HCT116 (cell line): ENCODE results near the gene WDR62. TPM values are rescaled to one million over a fixed set of nuclear protein-coding genes. Genes with fewer than 3 reads are reported as not detected.

Experiments used
- ATAC-seq: fragments of 200-7000 bp; cut with Tn5 transposase; 2 replicates; pipeline ENCODE4 v1.9.1; 2020; ENCODE audit warnings: mild to moderate bottlenecking, moderate library complexity
- BruUV-seq: library from RNA; stranded (reverse); fragments of 400-500 nt; replicated peaks from 2 replicates; lab custom pipeline; 2021; lab: Mats Ljungman, UMichigan
- CTCF ChIA-PET: fragments of 300-600 bp; sonication (Branson Sonifier 250); formaldehyde crosslinking; loops from one replicate; lab custom pipeline; 2021; ENCODE audit warnings: antibody characterized with exemption; lab: Charles Lee
- POLR2A ChIA-PET: fragments of 300-600, 350-600 bp; sonication (Branson Sonifier 250); formaldehyde crosslinking; loops from one replicate; lab custom pipeline; 2021; ENCODE audit warnings: antibody characterized with exemption; lab: Charles Lee
- RAD21 ChIA-PET, 2 experiments: fragments of 300-600 bp; sonication (Branson Sonifier 250); formaldehyde crosslinking; loops; one replicate each; lab custom pipeline; 2023; ENCODE audit warnings: low total read pairs in 2 of 2; ENCODE audit not compliant: uncharacterized antibody in 2 of 2, unreplicated experiment in 2 of 2, low non-redundant PET in 1 of 2; lab: Charles Lee
- DNase-seq: peaks from one replicate; pipeline ENCODE4 v3.0.0-alpha.2; 2010; ENCODE audit warnings: low read depth, low spot score
- H2AFZ ChIP-seq: fragments of 200-600 bp; shearing (Covaris generic), sonication (generic); 2 replicates; pipeline ENCODE4 v1.6.1; 2017; ENCODE audit warnings: low read depth, mixed run types, mixed read lengths, antibody characterized with exemption, low read length; ENCODE audit not compliant: poor library complexity, severe bottlenecking
- H3K27ac ChIP-seq: 2 replicates; pipeline ENCODE4 v1.5.1; 2012; ENCODE audit warnings: low read depth, low read length
- H3K27me3 ChIP-seq: fragments of 200-600 bp; sonication (generic); 2 replicates; pipeline ENCODE4 v1.6.1; 2016; ENCODE audit warnings: mixed run types, low read length, mixed read lengths; ENCODE audit not compliant: insufficient read depth
- H3K36me3 ChIP-seq, 2 experiments: fragments of 200-500 bp in 1 of 2; fragments of 200-600 bp in 1 of 2; sonication (Bioruptor generic) in 1 of 2; sonication (generic) in 1 of 2; 2 replicates each; pipeline versions ENCODE4 v1.5.1 to v1.6.1; 2014 to 2016; ENCODE audit warnings: low read length in 2 of 2, inconsistent platforms in 1 of 2, mixed read lengths in 1 of 2, mixed run types in 1 of 2; ENCODE audit not compliant: insufficient read depth in 2 of 2, control insufficient read depth in 1 of 2
- H3K4me1 ChIP-seq, 2 experiments: fragments of 200-600 bp in 1 of 2; sonication (generic) in 1 of 2; 2 replicates each; pipeline versions ENCODE4 v1.5.1 to v1.6.1; 2012 to 2017; ENCODE audit warnings: low read length in 2 of 2, inconsistent platforms in 1 of 2, mild to moderate bottlenecking in 1 of 2, mixed read lengths in 1 of 2, mixed run types in 1 of 2, moderate library complexity in 1 of 2; ENCODE audit not compliant: insufficient read depth in 2 of 2, control insufficient read depth in 1 of 2
- H3K4me2 ChIP-seq: fragments of 200-600 bp; sonication (generic); 2 replicates; pipeline ENCODE4 v1.6.1; 2017; ENCODE audit warnings: mixed run types, low read length, mixed read lengths
- H3K4me3 ChIP-seq, 2 experiments: fragments of 200-600 bp in 1 of 2; sonication (generic) in 1 of 2; replicated peaks in 1 of 2; 2 replicates each; pipeline ENCODE4 v1.5.1; 2011 to 2016; ENCODE audit warnings: low read length in 2 of 2, control low read depth in 1 of 2, low read depth in 1 of 2, mild to moderate bottlenecking in 1 of 2, mixed read lengths in 1 of 2, mixed run types in 1 of 2
- H3K79me2 ChIP-seq: fragments of 200-600 bp; sonication (generic); 2 replicates; pipeline ENCODE4 v1.6.1; 2017; ENCODE audit warnings: mild to moderate bottlenecking, mixed run types, low read length, moderate library complexity, mixed read lengths; ENCODE audit not compliant: insufficient read depth
- H3K9ac ChIP-seq: fragments of 200-600 bp; sonication (generic); 2 replicates; pipeline ENCODE4 v1.6.1; 2016; ENCODE audit warnings: low read length, mixed read lengths
- H3K9me2 ChIP-seq: fragments of 200-600 bp; sonication (generic), shearing (Covaris generic); 2 replicates; pipeline ENCODE4 v1.6.1; 2017; ENCODE audit warnings: mixed run types, mild to moderate bottlenecking, moderate library complexity; ENCODE audit not compliant: insufficient read depth
- H3K9me3 ChIP-seq, 2 experiments: fragments of 200-500 bp in 1 of 2; fragments of 200-600 bp in 1 of 2; sonication (Bioruptor generic) in 1 of 2; sonication (generic) in 1 of 2; 2 replicates each; pipeline ENCODE4 v1.6.1; 2014 to 2017; ENCODE audit warnings: low read length in 2 of 2, mixed read lengths in 2 of 2, inconsistent platforms in 1 of 2, low read depth in 1 of 2, mild to moderate bottlenecking in 1 of 2, mixed run types in 1 of 2, moderate library complexity in 1 of 2; ENCODE audit not compliant: control insufficient read depth in 1 of 2, insufficient read depth in 1 of 2
- H4K20me1 ChIP-seq: fragments of 200-600 bp; sonication (generic), shearing (Covaris generic); 2 replicates; pipeline ENCODE4 v1.6.1; 2017; ENCODE audit warnings: mixed run types, mild to moderate bottlenecking, moderate library complexity; ENCODE audit not compliant: insufficient read depth
- ATF3 ChIP-seq: IDR thresholded peaks from 2 replicates; pipeline ENCODE4 v1.6.1; 2012
- CEBPB ChIP-seq: IDR thresholded peaks from 2 replicates; pipeline ENCODE4 v1.6.1; 2012; ENCODE audit warnings: low read depth
- EGR1 ChIP-seq: IDR thresholded peaks from 2 replicates; pipeline ENCODE4 v1.6.1; 2012; ENCODE audit warnings: low read depth
- EZH2phosphoT487 ChIP-seq: fragments of 200-600 bp; IDR thresholded peaks from 2 replicates; pipeline ENCODE4 v1.6.1; 2018; ENCODE audit warnings: antibody characterized with exemption, borderline replicate concordance
- FOSL1 ChIP-seq: IDR thresholded peaks from 2 replicates; pipeline ENCODE4 v1.6.1; 2012; ENCODE audit warnings: low read depth
- JUND ChIP-seq: IDR thresholded peaks from 2 replicates; pipeline ENCODE4 v1.6.1; 2012
- POLR2A ChIP-seq: IDR thresholded peaks from 2 replicates; pipeline ENCODE4 v1.7.0; 2011; ENCODE audit warnings: borderline replicate concordance; ENCODE audit not compliant: insufficient read depth, insufficient read length; ENCODE audit errors: extremely low read depth
- POLR2AphosphoS5 ChIP-seq: IDR thresholded peaks from 2 replicates; pipeline ENCODE4 v1.6.1; 2011; ENCODE audit warnings: mild to moderate bottlenecking, low read depth, low read length, moderate library complexity
- RAD21 ChIP-seq: IDR thresholded peaks from 2 replicates; pipeline ENCODE4 v1.6.1; 2012; ENCODE audit warnings: low read depth, mild to moderate bottlenecking
- SIN3A ChIP-seq: IDR thresholded peaks from 2 replicates; pipeline ENCODE4 v1.6.1; 2012; ENCODE audit warnings: low read depth
- SP1 ChIP-seq: IDR thresholded peaks from 2 replicates; pipeline ENCODE4 v1.6.1; 2012; ENCODE audit warnings: low read depth
- TCF7L2 ChIP-seq: IDR thresholded peaks from 2 replicates; pipeline ENCODE4 v1.7.0; 2011; ENCODE audit warnings: borderline replicate concordance, inconsistent platforms; ENCODE audit not compliant: insufficient read depth, insufficient read length; ENCODE audit errors: extremely low read depth
- YY1 ChIP-seq: IDR thresholded peaks from 2 replicates; pipeline ENCODE4 v1.6.1; 2011; ENCODE audit warnings: low read length, low read depth, moderate library complexity, mild to moderate bottlenecking; ENCODE audit not compliant: insufficient replicate concordance; ENCODE audit errors: extremely low read depth
- ZNF274 ChIP-seq: fragments of 200-500 bp; sonication (Bioruptor generic); IDR thresholded peaks from 2 replicates; pipeline ENCODE4 v1.6.1; 2014; ENCODE audit warnings: mild to moderate bottlenecking, low read depth, low read length, inconsistent platforms
- intact Hi-C: fragments of 100-400 bp; cut with micrococcal nuclease; formaldehyde crosslinking; loops from 2 replicates; pipeline ENCODE4 v1.10.0; 2022
- total RNA-seq: library from RNA; stranded (reverse); gene quantifications from one replicate; pipeline ENCODE4 v1.2.1, GENCODE V29; 2021; ENCODE audit not compliant: unreplicated experiment
- TF ChIP-seq, protein P1 (sequence below): IDR thresholded peaks from 2 replicates; pipeline ENCODE4 v1.6.1; 2012
- TF ChIP-seq, protein P2 (sequence below): IDR thresholded peaks from 2 replicates; pipeline ENCODE4 v1.6.1; 2012; ENCODE audit warnings: low read depth
- TF ChIP-seq, protein P3 (sequence below): IDR thresholded peaks from 2 replicates; pipeline ENCODE4 v1.6.1; 2011; ENCODE audit warnings: mild to moderate bottlenecking, low read length, moderate library complexity; ENCODE audit not compliant: insufficient replicate concordance; ENCODE audit errors: extremely low read depth

Gene WDR62
- total RNA-seq, 1 experiment from 2014 or later, result 17.0 TPM

DNA sequence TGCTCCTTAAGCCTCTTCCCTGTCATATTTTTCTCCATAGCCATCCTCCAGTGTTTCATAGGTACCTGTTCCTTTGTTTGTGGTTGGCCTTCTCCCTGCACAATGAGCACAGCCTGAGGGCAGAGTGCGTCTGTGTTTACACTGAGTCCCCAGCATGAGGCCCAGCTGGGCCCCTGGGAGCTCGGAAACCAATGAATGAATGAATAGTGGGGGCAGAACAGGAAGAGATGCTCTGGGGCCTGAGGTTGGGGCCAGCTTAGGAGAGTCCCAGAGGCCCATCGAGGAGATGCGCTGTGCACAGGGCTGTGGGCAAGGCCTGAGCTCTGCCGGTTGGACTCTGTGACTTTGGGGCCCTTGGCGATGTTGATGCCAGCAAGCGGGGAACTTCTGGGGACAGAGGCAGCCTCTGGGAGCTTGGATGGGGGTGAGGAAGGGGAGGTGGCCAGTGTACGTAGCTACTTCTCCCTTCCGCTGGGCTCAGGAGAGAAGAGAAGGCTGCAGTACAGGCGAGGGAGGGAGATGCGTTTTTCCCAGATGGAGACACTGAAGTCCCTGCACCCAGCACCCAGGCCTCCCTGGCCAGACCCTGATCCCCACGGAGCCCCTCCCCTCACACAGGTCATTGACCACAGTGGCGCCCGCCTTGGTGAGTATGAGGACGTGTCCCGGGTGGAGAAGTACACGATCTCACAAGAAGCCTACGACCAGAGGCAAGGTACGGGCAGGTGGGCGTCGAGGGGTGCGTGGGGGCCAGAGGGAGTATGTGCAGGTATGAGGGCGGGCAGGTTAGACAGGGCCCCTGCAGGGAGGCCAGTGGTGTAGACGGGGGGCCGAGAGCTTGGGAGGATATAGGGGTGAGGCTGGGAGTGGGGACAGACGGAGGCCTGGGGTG, 65.6 kb downstream of the WDR62 start:
- Histone ChIP-seq H4K20me1 (no peaks in the 10 kb centered on the region), H3K27me3 (no peaks in the 10 kb centered on the region), H3K79me2 (peaks cover 9% of the 10 kb centered on the region; the same call in 1 of the 2 replicates), H3K9me2 (no peaks in the 10 kb centered on the region), H3K9ac (no peak overlapping the region), H3K4me1 (peaks cover 7 to 13% of the 10 kb centered on the region in 2 experiments; a peak in 3 of 4 replicates), H3K36me3 (peaks cover 11 to 14% of the 10 kb centered on the region in 2 experiments; a peak in 3 of 4 replicates), H3K27ac (no peak overlapping the region), H3K9me3 (no peaks in the 10 kb centered on the region), H3K4me2 (no peak overlapping the region), H2AFZ (no peak overlapping the region), H3K4me3 (no peak overlapping the region)
- DNase-seq, result no peak
- no TSS peak for BruUV-seq
- ChIA-PET POLR2A (no interaction called here), CTCF (no interaction called here), RAD21 (no interaction called here)
- ATAC-seq, result no peak
- intact Hi-C loops, result no loop called here
- TF ChIP-seq, protein P1, sequence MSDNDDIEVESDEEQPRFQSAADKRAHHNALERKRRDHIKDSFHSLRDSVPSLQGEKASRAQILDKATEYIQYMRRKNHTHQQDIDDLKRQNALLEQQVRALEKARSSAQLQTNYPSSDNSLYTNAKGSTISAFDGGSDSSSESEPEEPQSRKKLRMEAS, result no peak
- TF ChIP-seq JUND (no peak), FOSL1 (no peak), SP1 (no peak), ATF3 (no peak), SIN3A (no peak), EZH2phosphoT487 (no peak), TCF7L2 (no peak), EGR1 (no peak), RAD21 (no peak), POLR2AphosphoS5 (no peak), YY1 (no peak), POLR2A (no peak), CEBPB (no peak), ZNF274 (no peak)
- TF ChIP-seq, protein P2, sequence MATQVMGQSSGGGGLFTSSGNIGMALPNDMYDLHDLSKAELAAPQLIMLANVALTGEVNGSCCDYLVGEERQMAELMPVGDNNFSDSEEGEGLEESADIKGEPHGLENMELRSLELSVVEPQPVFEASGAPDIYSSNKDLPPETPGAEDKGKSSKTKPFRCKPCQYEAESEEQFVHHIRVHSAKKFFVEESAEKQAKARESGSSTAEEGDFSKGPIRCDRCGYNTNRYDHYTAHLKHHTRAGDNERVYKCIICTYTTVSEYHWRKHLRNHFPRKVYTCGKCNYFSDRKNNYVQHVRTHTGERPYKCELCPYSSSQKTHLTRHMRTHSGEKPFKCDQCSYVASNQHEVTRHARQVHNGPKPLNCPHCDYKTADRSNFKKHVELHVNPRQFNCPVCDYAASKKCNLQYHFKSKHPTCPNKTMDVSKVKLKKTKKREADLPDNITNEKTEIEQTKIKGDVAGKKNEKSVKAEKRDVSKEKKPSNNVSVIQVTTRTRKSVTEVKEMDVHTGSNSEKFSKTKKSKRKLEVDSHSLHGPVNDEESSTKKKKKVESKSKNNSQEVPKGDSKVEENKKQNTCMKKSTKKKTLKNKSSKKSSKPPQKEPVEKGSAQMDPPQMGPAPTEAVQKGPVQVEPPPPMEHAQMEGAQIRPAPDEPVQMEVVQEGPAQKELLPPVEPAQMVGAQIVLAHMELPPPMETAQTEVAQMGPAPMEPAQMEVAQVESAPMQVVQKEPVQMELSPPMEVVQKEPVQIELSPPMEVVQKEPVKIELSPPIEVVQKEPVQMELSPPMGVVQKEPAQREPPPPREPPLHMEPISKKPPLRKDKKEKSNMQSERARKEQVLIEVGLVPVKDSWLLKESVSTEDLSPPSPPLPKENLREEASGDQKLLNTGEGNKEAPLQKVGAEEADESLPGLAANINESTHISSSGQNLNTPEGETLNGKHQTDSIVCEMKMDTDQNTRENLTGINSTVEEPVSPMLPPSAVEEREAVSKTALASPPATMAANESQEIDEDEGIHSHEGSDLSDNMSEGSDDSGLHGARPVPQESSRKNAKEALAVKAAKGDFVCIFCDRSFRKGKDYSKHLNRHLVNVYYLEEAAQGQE, result no peak
- TF ChIP-seq, protein P3, sequence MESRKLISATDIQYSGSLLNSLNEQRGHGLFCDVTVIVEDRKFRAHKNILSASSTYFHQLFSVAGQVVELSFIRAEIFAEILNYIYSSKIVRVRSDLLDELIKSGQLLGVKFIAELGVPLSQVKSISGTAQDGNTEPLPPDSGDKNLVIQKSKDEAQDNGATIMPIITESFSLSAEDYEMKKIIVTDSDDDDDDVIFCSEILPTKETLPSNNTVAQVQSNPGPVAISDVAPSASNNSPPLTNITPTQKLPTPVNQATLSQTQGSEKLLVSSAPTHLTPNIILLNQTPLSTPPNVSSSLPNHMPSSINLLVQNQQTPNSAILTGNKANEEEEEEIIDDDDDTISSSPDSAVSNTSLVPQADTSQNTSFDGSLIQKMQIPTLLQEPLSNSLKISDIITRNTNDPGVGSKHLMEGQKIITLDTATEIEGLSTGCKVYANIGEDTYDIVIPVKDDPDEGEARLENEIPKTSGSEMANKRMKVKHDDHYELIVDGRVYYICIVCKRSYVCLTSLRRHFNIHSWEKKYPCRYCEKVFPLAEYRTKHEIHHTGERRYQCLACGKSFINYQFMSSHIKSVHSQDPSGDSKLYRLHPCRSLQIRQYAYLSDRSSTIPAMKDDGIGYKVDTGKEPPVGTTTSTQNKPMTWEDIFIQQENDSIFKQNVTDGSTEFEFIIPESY, result no peak
